Suprapubic skin (tissue), 4 donors: ENCODE data around the gene PLSCR2. TPM values are rescaled to one million over a fixed set of nuclear protein-coding genes. Genes with fewer than 3 reads are reported as not detected.

ENCODE experiments used
- DNase-seq, 2 donors: peaks; one replicate each; pipeline ENCODE4 v3.0.0-alpha.2; 2019; ENCODE audit warnings: low spot score in 2 of 2
- H3K27ac ChIP-seq: fragments of 200-600 bp; sonication (generic); one replicate; pipeline ENCODE4 v1.5.1; 2019
- H3K27me3 ChIP-seq: fragments of 200-600 bp; sonication (generic); one replicate; pipeline ENCODE4 v1.5.1; 2019
- H3K36me3 ChIP-seq: fragments of 200-600 bp; sonication (generic); one replicate; pipeline ENCODE4 v1.5.1; 2019
- H3K4me1 ChIP-seq: fragments of 200-600 bp; sonication (generic); one replicate; pipeline ENCODE4 v1.5.1; 2019
- H3K4me3 ChIP-seq: fragments of 200-600 bp; sonication (generic); one replicate; pipeline ENCODE4 v1.5.1; 2019; ENCODE audit warnings: mild to moderate bottlenecking
- H3K9me3 ChIP-seq: fragments of 200-600 bp; sonication (generic); one replicate; pipeline ENCODE4 v1.5.1; 2019
- CTCF ChIP-seq, 2 donors: fragments of 200-600 bp in 1 of 2; fragments of 450-650 bp in 1 of 2; sonication (generic) in 1 of 2; IDR thresholded peaks; one replicate each; pipeline ENCODE4 v1.5.1; 2016 to 2019; ENCODE audit warnings: antibody characterized with exemption in 2 of 2, mild to moderate bottlenecking in 1 of 2, moderate library complexity in 1 of 2
- EP300 ChIP-seq: sonication (generic); formaldehyde crosslinking; IDR thresholded peaks from one replicate; pipeline ENCODE4 v1.6.1; 2017; ENCODE audit warnings: antibody characterized with exemption
- POLR2A ChIP-seq, 2 donors: fragments of 450-650 bp; IDR thresholded peaks; one replicate each; pipeline ENCODE4 v1.6.1; 2017; ENCODE audit warnings: antibody characterized with exemption in 2 of 2, mild to moderate bottlenecking in 2 of 2, moderate library complexity in 2 of 2
- POLR2AphosphoS5 ChIP-seq, 3 donors: sonication (generic); formaldehyde crosslinking; IDR thresholded peaks; one replicate each; pipeline ENCODE4 v1.6.1; 2017; ENCODE audit warnings: antibody characterized with exemption in 3 of 3
- WGBS: methylation state at CpG from one replicate; pipeline ENCODE4 v1.1.5; 2018; 5-methylcytosine and 5-hydroxymethylcytosine counted together
- total RNA-seq, 4 donors: library from RNA; depleted of rRNA; stranded (reverse); fragments of >200 nt; gene quantifications; one replicate each; pipeline ENCODE4 v1.1.0, GENCODE V29; 2016

PLSCR2 gene
- total RNA-seq, 4 donors from 2014 or later = not detected

- Histone ChIP-seq H3K36me3 (no peaks in the 10 kb centered on the region), H3K9me3 (no peaks in the 10 kb centered on the region), H3K27ac (no peak overlapping the region), H3K27me3 (no peaks in the 10 kb centered on the region), H3K4me1 (peaks cover 11% of the 10 kb centered on the region), H3K4me3 (no peak overlapping the region)
- no peak for TF ChIP-seq POLR2AphosphoS5 (IDR thresholded peaks at IDR 0.05)
- TF ChIP-seq EP300 = no peak
- no peak for TF ChIP-seq CTCF (IDR thresholded peaks at IDR 0.05)
- TF ChIP-seq POLR2A (IDR thresholded peaks at IDR 0.05) = no peak
- no peak for DNase-seq
- WGBS = 82% methylated on average over 1 of the region's 1 CpG
These were observed 4.6 kb downstream of the PLSCR2 start for GRCh38 chr3:146464783-146465182.

DNA sequence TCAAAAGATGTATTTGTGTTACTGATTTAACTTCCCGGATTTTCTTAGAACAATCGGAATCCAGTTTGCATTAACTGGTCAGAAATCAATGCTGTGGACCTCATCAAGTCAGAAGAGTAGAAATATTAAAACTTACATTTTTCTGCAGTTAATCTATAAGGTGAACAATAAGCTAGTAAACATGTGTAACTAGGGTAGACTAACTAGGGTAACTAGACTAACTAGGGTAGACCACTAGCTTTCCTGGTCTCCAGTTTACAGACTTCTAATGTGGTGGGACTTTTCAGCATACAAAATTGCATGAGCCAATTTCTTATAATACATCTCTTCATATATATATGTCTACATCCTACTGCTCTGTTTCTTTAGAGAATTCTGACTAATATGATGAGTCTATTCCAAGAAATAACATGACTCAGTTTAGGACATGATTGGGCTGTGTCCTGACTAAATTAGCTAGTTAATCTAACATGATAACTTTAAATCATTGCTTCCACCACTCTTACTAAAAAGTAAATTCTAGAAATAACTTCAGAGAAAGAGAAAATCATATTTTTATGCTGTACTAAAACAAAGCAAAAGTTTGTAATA is 5.3 kb downstream of the PLSCR2 start:
- H3K4me1 ChIP-seq = peaks cover 4% of the 10 kb centered on the region
- no peaks in the 10 kb centered on the region for H3K27me3 ChIP-seq
- no peaks in the 10 kb centered on the region for H3K9me3 ChIP-seq
- no peak overlapping the region for H3K4me3 ChIP-seq
- no peak for DNase-seq
- H3K36me3 ChIP-seq = no peaks in the 10 kb centered on the region
- no peak overlapping the region for H3K27ac ChIP-seq
- TF ChIP-seq EP300 (no peak), POLR2A (IDR thresholded peaks at IDR 0.05) (no peak), POLR2AphosphoS5 (IDR thresholded peaks at IDR 0.05) (no peak), CTCF (IDR thresholded peaks at IDR 0.05) (no peak)
- 93% methylated on average over 2 of the region's 2 CpGs for WGBS

GRCh38 chr3:146454796-146455195 is 14.6 kb downstream of the PLSCR2 start:
- TF ChIP-seq POLR2AphosphoS5 (IDR thresholded peaks at IDR 0.05) (no peak), POLR2A (IDR thresholded peaks at IDR 0.05) (no peak), EP300 (no peak), CTCF (IDR thresholded peaks at IDR 0.05) (no peak)
- Histone ChIP-seq H3K27ac (no peak overlapping the region), H3K27me3 (no peaks in the 10 kb centered on the region), H3K4me3 (no peak overlapping the region), H3K9me3 (no peaks in the 10 kb centered on the region), H3K36me3 (no peaks in the 10 kb centered on the region), H3K4me1 (no peaks in the 10 kb centered on the region)
- 83% methylated on average over 3 of the region's 3 CpGs for WGBS
- no peak for DNase-seq

- Histone ChIP-seq H3K27ac (no peak overlapping the region), H3K27me3 (no peaks in the 10 kb centered on the region), H3K9me3 (peaks cover 8% of the 10 kb centered on the region), H3K36me3 (no peaks in the 10 kb centered on the region), H3K4me3 (no peak overlapping the region), H3K4me1 (no peaks in the 10 kb centered on the region)
- no peak for DNase-seq
- TF ChIP-seq POLR2AphosphoS5 (IDR thresholded peaks at IDR 0.05) (no peak), CTCF (IDR thresholded peaks at IDR 0.05) (no peak), EP300 (no peak), POLR2A (IDR thresholded peaks at IDR 0.05) (no peak)
These were observed 19.7 kb downstream of the PLSCR2 start for GRCh38 chr3:146449613-146450012.

GRCh38 chr3:146449076-146449475 is 20.3 kb downstream of the PLSCR2 start:
- Histone ChIP-seq H3K4me3 (no peak overlapping the region), H3K36me3 (no peaks in the 10 kb centered on the region), H3K4me1 (no peaks in the 10 kb centered on the region), H3K27ac (no peak overlapping the region), H3K9me3 (peaks cover 8% of the 10 kb centered on the region), H3K27me3 (no peaks in the 10 kb centered on the region)
- DNase-seq = no peak
- TF ChIP-seq CTCF (IDR thresholded peaks at IDR 0.05) = no peak
- TF ChIP-seq POLR2A (IDR thresholded peaks at IDR 0.05) = no peak
- no peak for TF ChIP-seq POLR2AphosphoS5 (IDR thresholded peaks at IDR 0.05)
- WGBS = 54% methylated on average over 1 of the region's 1 CpG
